T-cell (primary cell): ENCODE data around the gene SGF29. TPM values are rescaled to one million over a fixed set of nuclear protein-coding genes. Genes with fewer than 3 reads are reported as not detected.
A peak's percentile ranks its signal among the peaks of the same experiment; 100 is the strongest.
"Not testable (repeated sequence)": the region's sequence is repeated elsewhere in the genome, so short reads cannot be mapped to it uniquely, and the experiment has no call there.

Experiments
- ATAC-seq, 4 experiments: fragments of 200-7000 bp in 3 of 4; fragments of 150-1000 bp in 1 of 4; cut with Tn5 transposase; replicated peaks in 1 of 4; 1 replicate in 3 of 4; 2 replicates in 1 of 4; pipeline ENCODE4 v1.10.0; 2021; ENCODE audit warnings: moderate library complexity in 3 of 4, mild to moderate bottlenecking in 2 of 4, moderate number of reproducible peaks in 1 of 4
- CTCF ChIA-PET, 2 donors: fragments of 300-600 bp; sonication (Branson Sonifier 250); formaldehyde crosslinking; loops; one replicate each; lab custom pipeline; 2022; ENCODE audit warnings: antibody characterized with exemption in 2 of 2; lab: Charles Lee
- POLR2A ChIA-PET, 2 donors: fragments of 300-600 bp; sonication (Branson Sonifier 250); formaldehyde crosslinking; loops; one replicate each; lab custom pipeline; 2022; ENCODE audit warnings: antibody characterized with exemption in 2 of 2; lab: Charles Lee
- DNase-seq, 35 experiments: peaks; one replicate each; pipeline versions ENCODE4 v3.0.0 to v3.0.0-alpha.2; 2013 to 2023
- H3K27ac ChIP-seq: one replicate; pipeline ENCODE4 v1.5.1; 2013; ENCODE audit warnings: low read length
- H3K27me3 ChIP-seq, 2 experiments: replicated peaks in 1 of 2; 1 replicate in 1 of 2; 2 replicates in 1 of 2; pipeline versions ENCODE4 v1.6.1 to v1.7.0; 2013; ENCODE audit warnings: low read length in 1 of 2, mixed read lengths in 1 of 2; ENCODE audit not compliant: control insufficient read depth in 2 of 2, insufficient read depth in 2 of 2; ENCODE audit errors: extremely low read depth in 1 of 2
- H3K36me3 ChIP-seq, 2 donors: 1 replicate in 1 of 2; 2 replicates in 1 of 2; pipeline versions ENCODE4 v1.6.1 to v1.7.0; 2013; ENCODE audit warnings: low read length in 1 of 2; ENCODE audit not compliant: control insufficient read depth in 2 of 2, insufficient read depth in 1 of 2; ENCODE audit errors: extremely low read depth in 1 of 2
- H3K4me1 ChIP-seq, 2 experiments: 1 replicate in 1 of 2; 2 replicates in 1 of 2; pipeline versions ENCODE4 v1.6.1 to v1.7.0; 2013; ENCODE audit warnings: low read length in 2 of 2, mixed read lengths in 1 of 2; ENCODE audit not compliant: insufficient read depth in 2 of 2, control insufficient read depth in 1 of 2; ENCODE audit errors: extremely low read depth in 1 of 2
- H3K4me3 ChIP-seq, 2 donors: 1 replicate in 1 of 2; 2 replicates in 1 of 2; pipeline versions ENCODE4 v1.5.1 to v1.7.0; 2013; ENCODE audit warnings: mild to moderate bottlenecking in 2 of 2, low read length in 1 of 2, moderate library complexity in 1 of 2; ENCODE audit not compliant: control insufficient read depth in 1 of 2; ENCODE audit errors: extremely low read depth in 1 of 2
- H3K9me3 ChIP-seq: 2 replicates; pipeline ENCODE4 v1.7.0; 2013
- H3K27ac Mint-ChIP-seq, 2 donors: one replicate each; pipeline ENCODE4 v1.8.0; 2020 to 2021; ENCODE audit warnings: mild to moderate bottlenecking in 2 of 2, mixed read lengths in 2 of 2
- H3K27me3 Mint-ChIP-seq, 2 donors: one replicate each; pipeline ENCODE4 v1.8.0; 2021 to 2022; ENCODE audit warnings: mixed read lengths in 2 of 2
- H3K36me3 Mint-ChIP-seq: one replicate; pipeline ENCODE4 v1.8.0; 2021; ENCODE audit warnings: mixed read lengths
- H3K4me1 Mint-ChIP-seq, 3 donors: one replicate each; pipeline ENCODE4 v1.8.0; 2020 to 2022; ENCODE audit warnings: mixed read lengths in 3 of 3, mild to moderate bottlenecking in 1 of 3
- H3K4me3 Mint-ChIP-seq, 3 donors: one replicate each; pipeline ENCODE4 v1.8.0; 2020 to 2022; ENCODE audit warnings: mild to moderate bottlenecking in 3 of 3, mixed read lengths in 3 of 3, moderate library complexity in 3 of 3
- H3K9me3 Mint-ChIP-seq, 3 donors: one replicate each; pipeline ENCODE4 v1.8.0; 2020 to 2022; ENCODE audit warnings: mixed read lengths in 3 of 3
- WGBS: methylation state at CpG from one replicate; pipeline ENCODE4 v1.1.5; 2013; ENCODE audit warnings: missing lambda C conversion rate; ENCODE audit not compliant: insufficient coverage; 5-methylcytosine and 5-hydroxymethylcytosine counted together
- total RNA-seq, 35 experiments: library from RNA in 6 of 35; stranded (reverse) in 6 of 35; fragments of 120-200 nt in 1 of 35; gene quantifications; one replicate each; pipeline versions ENCODE4 v1.2.1 to v1.2.4 and lab custom pipeline; 2013 to 2026

The SGF29 gene
- total RNA-seq, 5 donors from 2014 or later (not counting 1 experiment from before 2014, with no cell fraction given) = 52.6 to 79.3 (median 74.6) TPM

GRCh38 chr16:28590384-28591340, 36.9 kb downstream of the SGF29 start:
- H3K4me1 ChIP-seq = no peaks in the 10 kb centered on the region
- no peak overlapping the region for H3K27ac ChIP-seq
- Mint-ChIP-seq H3K36me3 (peaks cover 36% of the 10 kb centered on the region), H3K27me3 (no peaks in the 10 kb centered on the region), H3K4me1 (no peaks in the 10 kb centered on the region), H3K27ac (no peak overlapping the region), H3K4me3 (no peak overlapping the region), H3K9me3 (no peaks in the 10 kb centered on the region)
- peaks cover 14 to 50% of the 10 kb centered on the region in 2 donors for H3K36me3 ChIP-seq
- ATAC-seq (no peak), DNase-seq (no peak)
- no peaks in the 10 kb centered on the region for H3K9me3 ChIP-seq
- ChIA-PET POLR2A (no interaction called here), CTCF (no interaction called here)
- H3K27me3 ChIP-seq = no peaks in the 10 kb centered on the region
- H3K4me3 ChIP-seq = no peak overlapping the region
- WGBS = 96% methylated on average over 15 of the region's 22 CpGs

- H3K4me3 Mint-ChIP-seq = no peak overlapping the region
- no peak for DNase-seq
- CTCF ChIA-PET = no interaction called here
- Histone ChIP-seq H3K36me3 (peaks cover 8 to 45% of the 10 kb centered on the region in 2 donors), H3K27ac (no peak overlapping the region), H3K4me1 (no peaks in the 10 kb centered on the region), H3K27me3 (no peaks in the 10 kb centered on the region), H3K4me3 (no peak overlapping the region), H3K9me3 (no peaks in the 10 kb centered on the region)
- no peak for ATAC-seq
- H3K36me3 Mint-ChIP-seq = peaks cover 36% of the 10 kb centered on the region
- H3K4me1 Mint-ChIP-seq = no peaks in the 10 kb centered on the region
- no peaks in the 10 kb centered on the region for H3K27me3 Mint-ChIP-seq
- POLR2A ChIA-PET = no interaction called here
- no peak overlapping the region for H3K27ac Mint-ChIP-seq
- no peaks in the 10 kb centered on the region for H3K9me3 Mint-ChIP-seq
- 93% methylated on average over 5 of the region's 6 CpGs for WGBS
Observed at GRCh38 chr16:28591355-28591754, 37.6 kb downstream of the SGF29 start.

GRCh38 chr16:28592511-28592910, 38.8 kb downstream of the SGF29 start:
- H3K9me3 ChIP-seq = no peaks in the 10 kb centered on the region
- no peak overlapping the region for H3K4me3 Mint-ChIP-seq
- CTCF ChIA-PET = no interaction called here
- H3K27ac Mint-ChIP-seq = peak overlapping the region in 1 of 2 donors; percentile 66
- no peaks in the 10 kb centered on the region for H3K4me1 Mint-ChIP-seq
- POLR2A ChIA-PET = no interaction called here
- 100% methylated on average over 4 of the region's 5 CpGs for WGBS
- no peak for ATAC-seq
- peaks cover 0 to 2% of the 10 kb centered on the region in 2 experiments for H3K4me1 ChIP-seq
- H3K27me3 Mint-ChIP-seq = no peaks in the 10 kb centered on the region
- no peak for DNase-seq
- peaks cover 7 to 34% of the 10 kb centered on the region in 2 donors for H3K36me3 ChIP-seq
- H3K36me3 Mint-ChIP-seq = peaks cover 27% of the 10 kb centered on the region
- H3K4me3 ChIP-seq = no peak overlapping the region
- H3K27me3 ChIP-seq = no peaks in the 10 kb centered on the region
- H3K9me3 Mint-ChIP-seq = no peaks in the 10 kb centered on the region
- H3K27ac ChIP-seq = no peak overlapping the region

GRCh38 chr16:28592979-28593553, 39.3 kb downstream of the SGF29 start:
- H3K4me3 Mint-ChIP-seq = no peak overlapping the region
- CTCF ChIA-PET = no interaction called here

GRCh38 chr16:28595451-28595850, 41.7 kb downstream of the SGF29 start:
- H3K4me3 Mint-ChIP-seq, POLR2A ChIA-PET, H3K36me3 Mint-ChIP-seq, ATAC-seq, H3K27ac Mint-ChIP-seq, H3K27ac ChIP-seq, H3K4me1 Mint-ChIP-seq, CTCF ChIA-PET, H3K9me3 ChIP-seq, H3K27me3 ChIP-seq, DNase-seq, H3K9me3 Mint-ChIP-seq, H3K27me3 Mint-ChIP-seq, H3K4me3 ChIP-seq, H3K4me1 ChIP-seq, H3K36me3 ChIP-seq: not testable (repeated sequence)
- WGBS = 80% methylated on average over 1 of the region's 6 CpGs

More at GRCh38 chr16:28592979-28593553, 39.3 kb downstream of the SGF29 start:
- Histone ChIP-seq H3K36me3 (peaks cover 7 to 29% of the 10 kb centered on the region in 2 donors), H3K27ac (no peak overlapping the region), H3K27me3 (peaks cover 0 to 3% of the 10 kb centered on the region in 2 experiments), H3K9me3 (no peaks in the 10 kb centered on the region), H3K4me1 (peaks cover under 1 to 2% of the 10 kb centered on the region in 2 experiments), H3K4me3 (no peak overlapping the region)
- Mint-ChIP-seq H3K36me3 (peaks cover 25% of the 10 kb centered on the region), H3K27me3 (no peaks in the 10 kb centered on the region), H3K27ac (peak overlapping the region in 1 of 2 donors; percentile 74), H3K9me3 (no peaks in the 10 kb centered on the region), H3K4me1 (no peaks in the 10 kb centered on the region)
- POLR2A ChIA-PET = no interaction called here
- DNase-seq = no peak
- ATAC-seq = peak in 1 of 4 experiments; percentile 13
- WGBS = 100% methylated on average over 3 of the region's 13 CpGs

GRCh38 chr16:28596115-28596630, 42.5 kb downstream of the SGF29 start:
- Mint-ChIP-seq H3K27me3 (no peaks in the 10 kb centered on the region), H3K4me1 (no peaks in the 10 kb centered on the region), H3K9me3 (no peaks in the 10 kb centered on the region), H3K4me3 (no peak overlapping the region), H3K27ac (peak overlapping the region in 1 of 2 donors; percentile 28), H3K36me3 (peaks cover 5% of the 10 kb centered on the region)
- peaks cover 0 to 3% of the 10 kb centered on the region in 2 experiments for H3K27me3 ChIP-seq
- H3K27ac ChIP-seq = no peak overlapping the region
- peaks cover 0 to 3% of the 10 kb centered on the region in 2 donors for H3K36me3 ChIP-seq
- POLR2A ChIA-PET = no interaction called here
- DNase-seq = no peak
- 48% methylated on average over 4 of the region's 8 CpGs for WGBS
- no peak for ATAC-seq
- no peaks in the 10 kb centered on the region for H3K9me3 ChIP-seq
- CTCF ChIA-PET = no interaction called here
- peaks cover 2% of the 10 kb centered on the region in 2 experiments for H3K4me1 ChIP-seq
- no peak overlapping the region for H3K4me3 ChIP-seq
